ENCODE measurements around the gene PLEKHN1.

PLEKHN1 gene

DNA sequence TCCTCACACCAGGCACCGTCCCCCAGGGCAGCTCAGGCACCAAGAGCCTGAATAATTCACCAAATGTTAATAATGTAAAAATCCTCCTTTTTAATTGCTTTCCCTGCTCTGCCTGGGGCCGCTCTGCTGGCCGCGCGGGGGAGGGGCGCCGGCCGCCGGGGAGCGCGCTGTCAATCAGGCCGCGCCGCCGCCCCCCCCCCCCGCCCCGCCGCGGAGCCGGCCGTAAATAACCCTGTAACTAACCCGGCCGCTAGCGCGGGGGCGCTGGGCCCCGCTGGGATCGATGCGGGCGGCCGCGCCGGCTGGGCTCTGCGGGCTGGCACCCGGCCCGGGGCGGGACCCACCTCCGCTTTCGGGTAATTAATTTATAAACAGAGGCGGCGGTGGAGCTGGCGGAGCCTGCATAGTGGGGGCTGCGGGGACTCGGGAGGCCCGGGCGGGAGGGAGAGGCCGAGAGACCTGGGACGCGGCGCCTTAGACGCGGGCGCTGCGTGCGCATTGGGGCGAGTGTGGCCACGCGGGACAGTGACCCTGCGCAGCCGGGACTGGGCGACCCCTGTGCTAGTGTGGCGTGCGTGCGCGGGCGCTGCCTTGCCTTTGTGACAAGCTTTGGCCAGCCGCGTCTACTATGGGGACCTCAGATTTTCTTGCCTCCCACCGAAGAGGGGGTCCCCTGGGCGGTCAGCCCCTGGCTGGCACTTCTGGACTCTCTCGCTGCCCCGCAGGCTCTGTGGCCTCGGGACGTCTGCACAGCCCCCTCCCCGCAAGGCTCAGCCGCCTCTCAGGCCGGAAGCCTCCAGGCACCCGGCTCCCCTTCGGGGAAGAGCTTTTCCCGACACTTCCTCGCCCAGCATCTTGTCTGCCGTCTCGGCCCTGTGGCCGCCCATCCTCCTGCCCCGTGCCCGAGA lies 25.9 kb upstream of the PLEKHN1 start (continued):
- TF ChIP-seq, protein P1, sequence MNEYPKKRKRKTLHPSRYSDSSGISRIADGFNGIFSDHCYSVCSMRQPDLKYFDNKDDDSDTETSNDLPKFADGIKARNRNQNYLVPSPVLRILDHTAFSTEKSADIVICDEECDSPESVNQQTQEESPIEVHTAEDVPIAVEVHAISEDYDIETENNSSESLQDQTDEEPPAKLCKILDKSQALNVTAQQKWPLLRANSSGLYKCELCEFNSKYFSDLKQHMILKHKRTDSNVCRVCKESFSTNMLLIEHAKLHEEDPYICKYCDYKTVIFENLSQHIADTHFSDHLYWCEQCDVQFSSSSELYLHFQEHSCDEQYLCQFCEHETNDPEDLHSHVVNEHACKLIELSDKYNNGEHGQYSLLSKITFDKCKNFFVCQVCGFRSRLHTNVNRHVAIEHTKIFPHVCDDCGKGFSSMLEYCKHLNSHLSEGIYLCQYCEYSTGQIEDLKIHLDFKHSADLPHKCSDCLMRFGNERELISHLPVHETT (tag by site-specific recombination; IDR thresholded peaks at IDR 0.05), result no peak
- TF ChIP-seq, protein P2, sequence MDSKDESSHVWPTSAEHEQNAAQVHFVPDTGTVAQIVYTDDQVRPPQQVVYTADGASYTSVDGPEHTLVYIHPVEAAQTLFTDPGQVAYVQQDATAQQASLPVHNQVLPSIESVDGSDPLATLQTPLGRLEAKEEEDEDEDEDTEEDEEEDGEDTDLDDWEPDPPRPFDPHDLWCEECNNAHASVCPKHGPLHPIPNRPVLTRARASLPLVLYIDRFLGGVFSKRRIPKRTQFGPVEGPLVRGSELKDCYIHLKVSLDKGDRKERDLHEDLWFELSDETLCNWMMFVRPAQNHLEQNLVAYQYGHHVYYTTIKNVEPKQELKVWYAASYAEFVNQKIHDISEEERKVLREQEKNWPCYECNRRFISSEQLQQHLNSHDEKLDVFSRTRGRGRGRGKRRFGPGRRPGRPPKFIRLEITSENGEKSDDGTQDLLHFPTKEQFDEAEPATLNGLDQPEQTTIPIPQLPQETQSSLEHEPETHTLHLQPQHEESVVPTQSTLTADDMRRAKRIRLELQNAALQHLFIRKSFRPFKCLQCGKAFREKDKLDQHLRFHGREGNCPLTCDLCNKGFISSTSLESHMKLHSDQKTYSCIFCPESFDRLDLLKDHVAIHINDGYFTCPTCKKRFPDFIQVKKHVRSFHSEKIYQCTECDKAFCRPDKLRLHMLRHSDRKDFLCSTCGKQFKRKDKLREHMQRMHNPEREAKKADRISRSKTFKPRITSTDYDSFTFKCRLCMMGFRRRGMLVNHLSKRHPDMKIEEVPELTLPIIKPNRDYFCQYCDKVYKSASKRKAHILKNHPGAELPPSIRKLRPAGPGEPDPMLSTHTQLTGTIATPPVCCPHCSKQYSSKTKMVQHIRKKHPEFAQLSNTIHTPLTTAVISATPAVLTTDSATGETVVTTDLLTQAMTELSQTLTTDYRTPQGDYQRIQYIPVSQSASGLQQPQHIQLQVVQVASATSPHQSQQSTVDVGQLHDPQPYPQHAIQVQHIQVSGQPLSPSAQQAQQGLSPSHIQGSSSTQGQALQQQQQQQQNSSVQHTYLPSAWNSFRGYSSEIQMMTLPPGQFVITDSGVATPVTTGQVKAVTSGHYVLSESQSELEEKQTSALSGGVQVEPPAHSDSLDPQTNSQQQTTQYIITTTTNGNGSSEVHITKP (tag by site-specific recombination; IDR thresholded peaks at IDR 0.05), result peak; percentile 17; the same call in 1 of the 2 replicates
- TF ChIP-seq, protein P3, sequence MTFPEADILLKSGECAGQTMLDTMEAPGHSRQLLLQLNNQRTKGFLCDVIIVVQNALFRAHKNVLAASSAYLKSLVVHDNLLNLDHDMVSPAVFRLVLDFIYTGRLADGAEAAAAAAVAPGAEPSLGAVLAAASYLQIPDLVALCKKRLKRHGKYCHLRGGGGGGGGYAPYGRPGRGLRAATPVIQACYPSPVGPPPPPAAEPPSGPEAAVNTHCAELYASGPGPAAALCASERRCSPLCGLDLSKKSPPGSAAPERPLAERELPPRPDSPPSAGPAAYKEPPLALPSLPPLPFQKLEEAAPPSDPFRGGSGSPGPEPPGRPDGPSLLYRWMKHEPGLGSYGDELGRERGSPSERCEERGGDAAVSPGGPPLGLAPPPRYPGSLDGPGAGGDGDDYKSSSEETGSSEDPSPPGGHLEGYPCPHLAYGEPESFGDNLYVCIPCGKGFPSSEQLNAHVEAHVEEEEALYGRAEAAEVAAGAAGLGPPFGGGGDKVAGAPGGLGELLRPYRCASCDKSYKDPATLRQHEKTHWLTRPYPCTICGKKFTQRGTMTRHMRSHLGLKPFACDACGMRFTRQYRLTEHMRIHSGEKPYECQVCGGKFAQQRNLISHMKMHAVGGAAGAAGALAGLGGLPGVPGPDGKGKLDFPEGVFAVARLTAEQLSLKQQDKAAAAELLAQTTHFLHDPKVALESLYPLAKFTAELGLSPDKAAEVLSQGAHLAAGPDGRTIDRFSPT (tag by site-specific recombination; IDR thresholded peaks at IDR 0.05), result peak; percentile 89
- TF ChIP-seq ZNF114 (tag by site-specific recombination; IDR thresholded peaks at IDR 0.05), result no peak
- 0 out of 2 replicates have a peak, but pooled peaks have one; percentile 35 for TF ChIP-seq ZNF37A (tag by site-specific recombination; IDR thresholded peaks at IDR 0.05)
- TF ChIP-seq ZNF596 (tag by site-specific recombination; IDR thresholded peaks at IDR 0.05), result peak; percentile 62
- peak; percentile 74 for TF ChIP-seq ZBTB1 (tag by site-specific recombination; IDR thresholded peaks at IDR 0.05)
- 0 out of 2 replicates have a peak, but pooled peaks have one; percentile 4 for TF ChIP-seq ZNF623 (tag by site-specific recombination; IDR thresholded peaks at IDR 0.05)
- TF ChIP-seq ZNF530 (tag by site-specific recombination; IDR thresholded peaks at IDR 0.05; ENCODE audit: low read depth), result no peak
- TF ChIP-seq ZEB2 (tag by site-specific recombination; IDR thresholded peaks at IDR 0.05), result peak; percentile 88
- peak; percentile 40; the same call in 1 of the 2 replicates for TF ChIP-seq ZNF76 (tag by site-specific recombination; IDR thresholded peaks at IDR 0.05; ENCODE audit: borderline replicate concordance, low read depth)
- TF ChIP-seq, protein P4, sequence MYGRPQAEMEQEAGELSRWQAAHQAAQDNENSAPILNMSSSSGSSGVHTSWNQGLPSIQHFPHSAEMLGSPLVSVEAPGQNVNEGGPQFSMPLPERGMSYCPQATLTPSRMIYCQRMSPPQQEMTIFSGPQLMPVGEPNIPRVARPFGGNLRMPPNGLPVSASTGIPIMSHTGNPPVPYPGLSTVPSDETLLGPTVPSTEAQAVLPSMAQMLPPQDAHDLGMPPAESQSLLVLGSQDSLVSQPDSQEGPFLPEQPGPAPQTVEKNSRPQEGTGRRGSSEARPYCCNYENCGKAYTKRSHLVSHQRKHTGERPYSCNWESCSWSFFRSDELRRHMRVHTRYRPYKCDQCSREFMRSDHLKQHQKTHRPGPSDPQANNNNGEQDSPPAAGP (tag by site-specific recombination; IDR thresholded peaks at IDR 0.05), result peak; percentile 71; the same call in 1 of the 2 replicates
- TF ChIP-seq BCL11B (tag by site-specific recombination; IDR thresholded peaks at IDR 0.05; ENCODE audit: low read depth), result peak; percentile 21; the same call in 1 of the 2 replicates
- TF ChIP-seq, protein P5, sequence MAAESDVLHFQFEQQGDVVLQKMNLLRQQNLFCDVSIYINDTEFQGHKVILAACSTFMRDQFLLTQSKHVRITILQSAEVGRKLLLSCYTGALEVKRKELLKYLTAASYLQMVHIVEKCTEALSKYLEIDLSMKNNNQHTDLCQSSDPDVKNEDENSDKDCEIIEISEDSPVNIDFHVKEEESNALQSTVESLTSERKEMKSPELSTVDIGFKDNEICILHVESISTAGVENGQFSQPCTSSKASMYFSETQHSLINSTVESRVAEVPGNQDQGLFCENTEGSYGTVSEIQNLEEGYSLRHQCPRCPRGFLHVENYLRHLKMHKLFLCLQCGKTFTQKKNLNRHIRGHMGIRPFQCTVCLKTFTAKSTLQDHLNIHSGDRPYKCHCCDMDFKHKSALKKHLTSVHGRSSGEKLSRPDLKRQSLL (tag by site-specific recombination; IDR thresholded peaks at IDR 0.05), result peak; percentile 91
- TF ChIP-seq ZNF335 (tag by site-specific recombination; conservative IDR thresholded peaks at IDR 0.05), result no peak
- TF ChIP-seq ZNF473 (tag by site-specific recombination; IDR thresholded peaks at IDR 0.05), result no peak
- TF ChIP-seq WT1 (tag by site-specific recombination; IDR thresholded peaks at IDR 0.05), result peak; percentile 57
- no peak for TF ChIP-seq ZNF121 (tag by site-specific recombination; IDR thresholded peaks at IDR 0.05)
- TF ChIP-seq ZNF843 (tag by site-specific recombination; IDR thresholded peaks at IDR 0.05), result peak; percentile 54; the same call in 1 of the 2 replicates
- TF ChIP-seq ZNF146 (tag by site-specific recombination; IDR thresholded peaks at IDR 0.05), result 0 out of 2 replicates have a peak, but pooled peaks have one; percentile 11
- TF ChIP-seq ZNF561 (tag by site-specific recombination; IDR thresholded peaks at IDR 0.05; ENCODE audit: borderline replicate concordance), result peak; percentile 96
- TF ChIP-seq PRDM1 (tag by site-specific recombination; IDR thresholded peaks at IDR 0.05), result no peak
- TF ChIP-seq IKZF3 (tag by site-specific recombination; IDR thresholded peaks at IDR 0.05), result peak; percentile 84
- TF ChIP-seq, protein P6, sequence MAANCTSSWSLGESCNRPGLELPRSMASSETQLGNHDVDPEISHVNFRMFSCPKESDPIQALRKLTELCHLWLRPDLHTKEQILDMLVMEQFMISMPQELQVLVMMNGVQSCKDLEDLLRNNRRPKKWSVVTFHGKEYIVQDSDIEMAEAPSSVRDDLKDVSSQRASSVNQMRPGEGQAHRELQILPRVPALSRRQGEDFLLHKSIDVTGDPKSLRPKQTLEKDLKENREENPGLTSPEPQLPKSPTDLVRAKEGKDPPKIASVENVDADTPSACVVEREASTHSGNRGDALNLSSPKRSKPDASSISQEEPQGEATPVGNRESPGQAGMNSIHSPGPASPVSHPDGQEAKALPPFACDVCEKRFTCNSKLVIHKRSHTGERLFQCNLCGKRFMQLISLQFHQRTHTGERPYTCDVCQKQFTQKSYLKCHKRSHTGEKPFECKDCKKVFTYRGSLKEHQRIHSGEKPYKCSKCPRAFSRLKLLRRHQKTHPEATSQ (tag by site-specific recombination; IDR thresholded peaks at IDR 0.05), result 0 out of 2 replicates have a peak, but pooled peaks have one; percentile 52

Data from HEK293 (cell line).